Activated T-cell treated with anti-CD3 and anti-CD28 coated beads for 24 hours (primary cell): ENCODE results near the gene PPP1R9A.

Experiments used
- DNase-seq: peaks from one replicate; pipeline ENCODE4 v3.0.0-alpha.2; 2020; ENCODE audit warnings: low read depth

Gene PPP1R9A

GRCh38 chr7:95099106-95099505, 191.7 kb downstream of the PPP1R9A start:
- DNase-seq, result no peak

- no peak for DNase-seq
Measured at GRCh38 chr7:95101422-95101821, 194.0 kb downstream of the PPP1R9A start.

GRCh38 chr7:95102662-95103061, 195.3 kb downstream of the PPP1R9A start:
- no peak for DNase-seq

GRCh38 chr7:95104739-95105138, 197.3 kb downstream of the PPP1R9A start:
- no peak for DNase-seq

GRCh38 chr7:95105627-95106026, 198.2 kb downstream of the PPP1R9A start:
- no peak for DNase-seq

GRCh38 chr7:95106401-95106800, 199.0 kb downstream of the PPP1R9A start:
- DNase-seq, result no peak

GRCh38 chr7:95110707-95111106, 203.3 kb downstream of the PPP1R9A start:
- DNase-seq, result no peak

- no peak for DNase-seq
Measured at GRCh38 chr7:95113590-95113989, 206.2 kb downstream of the PPP1R9A start.

GRCh38 chr7:95126053-95126709, 218.8 kb downstream of the PPP1R9A start:
- no peak for DNase-seq

GRCh38 chr7:95132500-95132899, 225.1 kb downstream of the PPP1R9A start:
- DNase-seq, result no peak

GRCh38 chr7:95139922-95140321, 232.5 kb downstream of the PPP1R9A start:
- DNase-seq, result no peak

- no peak for DNase-seq
Measured at GRCh38 chr7:95141755-95142154, 234.4 kb downstream of the PPP1R9A start.

GRCh38 chr7:95144256-95144655, 236.9 kb downstream of the PPP1R9A start:
- no peak for DNase-seq

GRCh38 chr7:95155965-95156364, 248.6 kb downstream of the PPP1R9A start:
- DNase-seq, result no peak

- DNase-seq, result no peak
Measured at GRCh38 chr7:95157381-95157780, 250.0 kb downstream of the PPP1R9A start.

GRCh38 chr7:95169678-95170077, 262.3 kb downstream of the PPP1R9A start:
- no peak for DNase-seq

GRCh38 chr7:95172420-95172819, 265.0 kb downstream of the PPP1R9A start:
- no peak for DNase-seq

- no peak for DNase-seq
Measured at GRCh38 chr7:95190515-95190914, 283.1 kb downstream of the PPP1R9A start.

GRCh38 chr7:95191795-95192194, 284.4 kb downstream of the PPP1R9A start:
- no peak for DNase-seq

GRCh38 chr7:95198863-95199262, 291.5 kb downstream of the PPP1R9A start:
- DNase-seq, result no peak

GRCh38 chr7:95199779-95200558, 292.6 kb downstream of the PPP1R9A start:
- DNase-seq, result no peak

- DNase-seq, result no peak
Measured at GRCh38 chr7:95200741-95201140, 293.3 kb downstream of the PPP1R9A start.

GRCh38 chr7:95201727-95202126, 294.3 kb downstream of the PPP1R9A start:
- DNase-seq, result no peak

GRCh38 chr7:95204618-95205017, 297.2 kb downstream of the PPP1R9A start:
- DNase-seq, result no peak
